HTERT RPE-1 (cell line): ENCODE data around the gene GPR21.

ENCODE experiments used
- in situ Hi-C: fragments of 300-500 bp; cut with MboI; formaldehyde crosslinking; loops from 4 replicates; pipeline ENCODE4 v1.14.3; 2020; ENCODE audit warnings: low sequenced_read_pairs

GPR21 gene

DNA sequence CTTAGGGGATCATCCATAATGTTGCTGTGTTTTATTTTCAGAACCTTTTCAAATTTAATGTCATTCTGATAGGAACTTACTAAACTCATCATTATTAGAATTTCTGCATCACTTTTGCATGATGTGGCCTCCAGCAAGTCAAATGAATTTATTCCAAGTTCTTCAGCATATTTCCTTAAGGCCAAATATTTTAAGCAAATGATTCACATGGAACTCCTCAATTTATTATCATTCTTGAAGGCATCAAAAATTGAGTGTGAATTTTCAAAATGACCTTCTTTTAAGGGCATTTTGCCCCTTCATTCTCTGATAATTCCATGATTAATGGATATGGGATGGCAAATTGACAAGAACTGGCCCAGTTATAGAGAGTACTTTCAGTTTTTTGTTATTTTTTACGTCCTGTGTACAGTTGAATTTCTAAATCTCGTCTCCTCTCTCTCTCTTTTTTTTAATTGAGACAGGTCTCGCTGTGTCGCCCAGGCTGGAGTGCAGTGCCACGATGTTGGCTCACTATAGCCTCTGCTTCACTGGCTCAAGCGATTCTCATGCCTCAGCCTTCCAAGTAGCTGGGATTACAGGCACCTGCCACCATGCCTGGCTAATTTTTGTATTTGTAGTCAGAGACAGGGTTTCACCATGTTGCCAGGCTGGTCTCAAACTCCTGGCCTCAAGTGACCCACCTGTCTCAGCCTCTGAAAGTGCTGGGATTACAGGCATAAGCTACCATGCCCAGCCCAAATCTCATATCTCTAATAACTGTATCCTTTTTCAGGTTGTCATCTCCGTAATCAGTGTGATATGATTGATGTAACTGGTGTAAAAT lies 29.1 kb downstream of the GPR21 start:
- in situ Hi-C loops: no loop called here

DNA sequence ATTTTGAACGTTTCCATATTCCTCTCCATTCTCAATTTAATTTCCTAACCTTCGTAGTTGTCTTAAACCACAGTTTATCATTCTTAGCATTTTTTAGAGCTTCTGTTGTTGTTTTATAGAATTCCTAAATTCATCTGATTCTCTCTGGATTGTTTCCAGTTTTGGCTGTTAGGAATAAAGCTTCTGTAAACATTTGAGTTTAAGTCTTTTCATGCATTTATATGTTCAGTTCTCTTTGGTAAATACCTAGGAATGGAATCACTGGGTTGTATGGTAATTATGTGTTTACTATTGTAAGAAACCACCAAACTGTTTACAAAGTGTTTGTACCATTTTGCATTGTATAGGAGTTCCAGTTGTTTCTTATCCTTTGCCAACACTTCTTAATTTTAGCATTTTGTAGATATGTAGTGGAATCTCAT lies 29.7 kb downstream of the GPR21 start:
- in situ Hi-C loops: no loop called here

DNA sequence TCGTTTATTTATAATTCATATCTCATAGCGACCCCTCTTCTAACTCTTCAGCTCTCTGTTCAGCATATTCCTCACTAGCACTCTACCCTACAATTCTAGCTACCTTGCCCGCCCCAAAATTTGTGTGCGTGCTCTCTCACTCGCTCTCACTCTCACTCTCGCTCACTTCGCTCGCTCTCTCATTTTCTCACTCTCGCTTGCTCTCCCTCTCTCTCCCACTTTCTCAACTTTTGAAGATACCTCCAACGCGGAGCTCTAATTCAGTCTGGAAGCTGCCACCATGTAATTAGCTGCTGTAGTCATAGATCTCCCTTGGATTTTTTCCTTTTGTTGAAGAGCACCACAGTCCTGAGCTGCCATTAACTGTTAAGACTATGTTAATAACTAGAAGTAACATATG lies 30.4 kb downstream of the GPR21 start:
- in situ Hi-C loops: no loop called here

DNA sequence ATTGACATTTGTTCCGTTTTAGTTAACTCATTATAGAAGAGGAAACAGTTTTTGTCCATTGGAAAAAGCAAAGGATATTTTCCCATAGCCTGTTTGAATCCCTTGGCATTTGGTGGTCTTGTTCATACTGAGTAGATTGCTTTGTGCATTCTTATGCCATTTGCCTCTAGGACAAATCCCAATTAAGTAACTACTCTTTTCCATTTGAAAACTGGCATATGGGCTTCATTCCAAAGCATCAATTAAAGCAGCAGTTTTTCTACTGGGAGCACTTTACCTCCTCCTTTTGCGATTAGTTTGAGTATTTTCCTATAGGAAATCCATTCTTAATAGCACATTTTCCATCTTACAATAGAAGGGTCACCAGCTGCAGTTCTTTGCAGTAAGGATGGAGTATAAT lies 31.2 kb downstream of the GPR21 start:
- in situ Hi-C loops: no loop called here

DNA sequence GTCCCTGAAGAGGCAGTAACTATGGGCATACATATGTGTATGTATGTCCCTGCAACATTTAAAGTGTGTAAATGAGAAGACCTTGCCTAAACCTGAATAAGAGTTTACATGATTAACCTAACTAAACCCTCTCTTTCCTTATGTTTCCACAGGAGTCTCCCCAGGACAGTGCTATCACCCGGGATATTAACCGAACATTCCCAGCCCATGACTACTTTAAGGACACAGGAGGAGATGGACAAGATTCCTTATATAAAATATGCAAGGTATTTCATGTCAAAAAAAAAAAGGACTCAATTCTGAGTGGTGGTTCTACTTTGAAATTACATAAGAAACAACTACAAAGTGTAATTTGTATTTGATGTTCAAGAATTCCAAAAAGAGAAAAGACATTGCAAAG lies 31.7 kb downstream of the GPR21 start:
- in situ Hi-C loops: no loop called here

DNA sequence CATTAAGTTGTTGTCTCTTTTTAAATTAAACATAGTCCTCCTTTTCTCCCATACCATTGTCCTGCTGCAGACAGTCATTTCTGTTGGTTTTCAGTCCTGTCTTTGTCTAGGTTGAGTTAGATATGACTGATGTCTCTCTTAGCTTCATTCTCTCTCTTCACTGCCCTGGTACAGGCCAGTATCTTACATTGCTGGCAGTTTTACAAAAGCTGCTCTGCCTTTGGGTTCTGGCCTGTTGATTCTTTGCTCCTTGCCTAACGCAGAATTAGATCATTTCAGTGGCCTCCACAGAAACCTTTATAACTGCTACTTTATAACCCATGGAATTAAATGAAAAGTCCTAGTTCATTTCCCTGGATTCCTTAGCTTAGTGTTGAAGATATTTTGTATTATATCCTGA lies 33.7 kb downstream of the GPR21 start:
- in situ Hi-C loops: no loop called here

DNA sequence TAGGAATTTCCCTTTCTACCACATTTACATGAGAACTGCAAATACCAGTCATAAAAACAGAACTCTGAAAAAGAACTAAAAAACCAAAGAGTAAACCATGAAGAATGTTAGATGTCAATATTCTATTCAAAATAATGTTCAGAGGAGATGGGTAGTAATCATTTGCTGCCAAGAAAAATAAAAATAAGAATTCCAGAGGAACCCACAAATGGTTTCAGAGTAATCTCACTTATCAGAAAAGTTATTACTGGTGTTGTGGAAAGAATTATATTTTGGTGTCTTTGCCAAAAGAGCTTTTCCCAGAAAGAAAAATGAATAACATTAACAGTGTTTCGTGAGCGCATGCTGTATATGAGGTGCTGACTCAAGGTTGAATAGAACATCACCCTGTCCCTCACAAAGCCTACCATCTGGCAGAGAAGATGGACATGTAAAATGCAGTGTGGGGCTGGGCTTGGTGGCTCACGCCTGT lies 35.6 kb downstream of the GPR21 start:
- in situ Hi-C loops: no loop called here

DNA sequence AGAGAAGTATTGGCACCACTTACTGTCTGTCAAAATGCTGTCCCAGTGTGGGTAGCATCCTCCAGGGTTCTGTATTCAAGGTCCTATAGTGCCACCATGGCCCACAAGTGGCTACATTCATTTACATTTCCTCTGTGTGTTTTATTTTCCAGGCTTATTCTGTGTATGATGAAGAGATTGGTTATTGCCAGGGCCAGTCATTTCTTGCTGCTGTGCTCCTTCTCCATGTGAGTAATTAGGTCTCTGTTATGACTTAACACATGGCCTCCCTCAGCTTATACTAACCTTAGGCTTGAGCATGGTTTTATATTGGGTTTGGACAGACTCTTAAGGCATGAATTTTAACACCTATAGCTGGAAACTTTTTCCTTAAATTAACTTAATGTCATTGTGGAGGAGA lies 36.7 kb downstream of the GPR21 start:
- in situ Hi-C loops: no loop called here

DNA sequence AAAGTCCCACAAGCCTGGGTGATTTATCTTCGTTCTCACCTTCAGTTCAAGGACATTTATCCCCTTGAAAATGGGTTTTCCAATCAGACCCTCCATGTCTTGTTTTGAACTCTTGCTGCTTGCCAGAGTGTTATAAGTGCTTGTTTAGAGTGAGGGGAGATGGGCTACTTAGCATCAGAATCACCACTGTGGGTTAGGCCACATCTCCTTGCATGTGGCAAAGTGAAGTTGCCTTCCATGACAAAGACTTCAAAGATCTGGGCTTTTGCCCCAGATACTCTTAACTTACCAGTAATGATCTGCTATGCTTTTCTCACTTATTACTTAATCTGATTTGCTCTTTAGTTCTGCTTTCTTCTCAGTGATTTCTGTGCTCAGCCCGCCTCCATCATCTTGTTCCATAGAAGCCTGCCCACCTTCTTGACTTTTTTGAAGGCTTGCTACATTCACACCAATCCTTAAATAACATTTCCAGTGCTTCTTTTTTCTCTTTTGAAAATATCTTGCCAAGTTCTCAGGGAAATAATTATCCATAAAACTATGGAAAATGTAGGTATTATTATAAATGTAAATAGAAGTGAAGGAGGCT lies 39.0 kb downstream of the GPR21 start:
- in situ Hi-C loops: no loop called here

DNA sequence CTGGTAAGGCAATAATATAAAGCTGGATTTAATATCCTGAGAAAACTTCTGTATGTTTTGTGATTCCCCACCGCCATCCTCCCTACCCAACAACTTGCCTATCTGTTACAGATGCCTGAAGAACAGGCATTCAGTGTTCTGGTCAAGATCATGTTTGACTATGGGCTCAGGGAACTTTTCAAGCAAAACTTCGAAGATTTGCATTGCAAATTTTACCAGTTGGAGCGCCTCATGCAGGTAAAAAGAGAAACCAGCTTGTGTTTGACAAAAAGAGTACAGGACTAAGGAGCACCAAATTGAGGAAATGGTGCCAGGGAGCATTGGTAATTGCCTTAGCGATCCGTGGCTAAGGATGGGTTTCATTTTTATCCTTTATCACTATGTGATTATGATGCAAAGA lies 40.0 kb downstream of the GPR21 start:
- in situ Hi-C loops: no loop called here

DNA sequence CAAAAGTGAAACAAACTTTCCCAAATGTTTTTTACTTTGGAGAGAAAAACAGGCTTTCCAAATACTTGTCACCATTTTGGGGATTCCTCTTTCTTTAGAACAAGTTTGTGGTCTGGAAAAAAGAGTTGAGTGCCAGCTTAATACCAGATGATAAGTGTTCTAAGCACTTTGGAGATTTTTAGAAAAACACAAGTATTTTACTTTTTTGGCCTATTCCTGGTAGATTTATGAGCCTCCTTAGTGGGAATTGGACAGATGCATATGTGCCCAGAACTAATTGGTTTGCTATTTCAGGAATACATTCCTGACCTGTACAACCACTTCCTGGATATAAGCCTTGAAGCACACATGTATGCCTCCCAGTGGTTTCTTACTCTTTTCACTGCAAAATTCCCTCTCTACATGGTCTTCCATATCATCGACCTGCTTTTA lies 40.5 kb downstream of the GPR21 start:
- in situ Hi-C loops: no loop called here

DNA sequence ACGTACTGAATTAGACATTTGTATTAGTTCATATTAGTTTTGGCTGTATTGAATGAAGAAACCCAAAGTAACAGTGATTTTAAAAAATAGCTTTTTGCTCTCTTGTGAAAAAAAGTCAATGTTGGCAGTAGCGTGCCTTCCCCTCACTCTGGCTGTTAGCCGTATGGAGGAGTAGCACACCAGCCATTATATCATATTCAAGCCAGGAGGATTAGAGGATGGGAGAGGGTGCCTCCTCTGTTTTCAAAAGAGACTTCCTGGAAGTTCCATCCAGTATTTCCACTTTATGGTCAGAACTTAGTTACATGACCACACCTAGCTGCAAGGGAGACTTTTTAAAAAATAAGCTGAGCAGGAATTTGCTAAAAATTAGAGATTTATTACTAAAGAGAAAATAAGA lies 41.2 kb downstream of the GPR21 start:
- in situ Hi-C loops: no loop called here

DNA sequence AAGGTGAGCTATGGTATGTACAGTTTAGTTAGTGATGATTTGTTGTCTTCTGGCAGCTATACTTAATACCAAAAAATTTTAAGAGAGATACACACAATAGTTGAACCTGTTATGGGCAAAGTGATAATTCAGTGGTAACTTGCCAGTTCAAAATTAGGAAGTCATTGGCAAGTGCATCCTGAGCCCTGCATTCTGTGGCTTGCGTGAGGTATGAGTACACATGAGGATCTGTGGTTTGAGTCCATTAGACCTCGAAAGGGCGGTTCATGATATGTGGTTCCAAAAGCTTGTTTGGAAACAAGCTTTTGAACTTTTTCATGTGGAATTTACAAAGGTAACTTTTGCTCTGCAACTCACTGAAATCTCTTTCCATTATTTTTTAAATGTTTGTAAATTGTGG lies 47.0 kb downstream of the GPR21 start:
- in situ Hi-C loops: no loop called here

DNA sequence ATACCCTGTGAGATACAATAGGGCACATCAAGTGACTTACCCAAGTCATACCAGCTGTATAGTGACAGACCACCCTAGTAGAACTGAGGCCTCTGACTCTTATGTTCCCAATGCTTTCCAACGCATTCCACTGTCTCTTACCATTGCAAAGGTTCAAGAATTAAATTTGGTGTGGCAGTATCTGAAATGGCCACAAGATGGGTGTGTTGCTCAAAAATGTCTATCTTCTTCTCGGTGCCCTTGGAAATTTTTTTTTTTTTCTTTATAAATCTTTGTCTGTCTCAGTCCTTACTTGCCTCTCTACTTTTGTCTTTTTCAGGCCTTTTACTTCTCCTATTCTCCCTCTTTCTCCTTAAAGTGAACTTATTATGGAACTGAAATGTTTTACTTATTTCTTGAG lies 48.4 kb downstream of the GPR21 start:
- in situ Hi-C loops: no loop called here

DNA sequence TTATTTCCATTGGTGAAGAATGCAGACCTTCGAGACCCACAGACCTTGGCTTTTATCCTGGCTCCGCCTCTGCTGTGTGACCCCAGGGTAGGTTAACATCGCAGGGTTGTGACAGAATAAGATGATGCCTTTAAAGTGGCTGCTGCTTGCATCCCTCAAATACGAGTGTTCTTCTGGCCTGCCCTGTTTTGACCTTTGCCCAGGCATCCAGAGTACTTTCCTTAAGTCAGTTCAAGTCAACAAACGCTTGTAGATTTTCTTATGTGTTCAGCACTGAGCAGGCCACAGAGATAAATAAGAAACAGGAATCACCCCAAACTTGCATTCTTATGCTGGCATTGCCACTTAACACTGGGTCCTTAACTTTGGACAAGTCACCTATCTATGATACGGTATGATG lies 50.2 kb downstream of the GPR21 start:
- in situ Hi-C loops: no loop called here

DNA sequence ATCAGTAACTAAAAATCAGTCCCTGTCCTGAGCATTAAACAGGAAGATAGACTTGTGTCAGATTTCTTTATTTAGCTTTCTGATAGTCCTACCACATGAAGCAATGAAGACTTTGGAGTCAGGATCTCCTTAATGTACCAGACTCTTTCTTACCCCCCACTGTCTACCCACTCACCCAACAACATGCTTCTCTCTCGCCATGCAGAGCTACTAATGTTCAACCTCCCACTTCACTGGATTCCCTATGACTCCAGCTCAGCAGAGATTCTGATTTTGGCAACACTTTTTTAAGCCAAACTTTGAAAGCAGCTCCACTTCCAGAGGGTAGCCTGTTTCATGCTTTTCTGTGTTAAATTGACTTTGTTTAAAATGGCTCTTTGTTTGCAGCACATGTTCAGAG lies 50.8 kb downstream of the GPR21 start:
- in situ Hi-C loops: no loop called here
